GM10248 (cell line): ENCODE measurements around the gene LIN37.

Experiments used
- CTCF ChIA-PET: fragments of 300-600 bp; sonication (Branson Sonifier 250); formaldehyde crosslinking; extraction: SDS; loops from one replicate; lab custom pipeline; 2021; ENCODE audit warnings: antibody characterized with exemption; lab: Yijun Ruan, JAX
- POLR2A ChIA-PET: fragments of 350-650 bp; sonication (Branson Sonifier 250); formaldehyde crosslinking; extraction: SDS; loops from one replicate; lab custom pipeline; 2020; ENCODE audit warnings: antibody characterized with exemption; lab: Yijun Ruan, JAX
- DNase-seq: peaks from one replicate; pipeline ENCODE4 v3.0.0; 2012; ENCODE audit errors: extremely low spot score
- CTCF ChIP-seq: IDR thresholded peaks from 2 replicates; pipeline ENCODE4 v1.5.1; 2012; ENCODE audit warnings: mild to moderate bottlenecking, low read depth; ENCODE audit errors: extremely low read depth, missing control alignments, control extremely low read depth

The LIN37 gene

GRCh38 chr19:35719402-35720162 is 28.8 kb upstream of the LIN37 start:
- no peak for TF ChIP-seq CTCF
- DNase-seq = no peak
- POLR2A ChIA-PET = interaction anchor here (0.6 to 1.9 kb wide), 6 partner anchors 13 to 317 kb away, joined by 3 to 7 read pairs (median 4); partner anchors contain the start of genes IGFLR1 and LIN37
- CTCF ChIA-PET = interaction anchor here (0.8 to 1.6 kb wide), 5 partner anchors 11 to 27 kb away, joined by 3 to 4 read pairs (median 3); no protein-coding TSS in a partner anchor

- no peak for TF ChIP-seq CTCF
- no peak for DNase-seq
- ChIA-PET POLR2A (interaction anchor here (0.9 to 1.9 kb wide), 3 partner anchors 12 to 21 kb away, joined by 3 to 7 read pairs (median 3); no protein-coding TSS in a partner anchor), CTCF (no interaction called here)
Measured at GRCh38 chr19:35720163-35720524, 28.2 kb upstream of the LIN37 start.

- no peak for TF ChIP-seq CTCF
- no peak for DNase-seq
- ChIA-PET CTCF (no interaction called here), POLR2A (interaction anchor here (0.9 to 1.9 kb wide), 3 partner anchors 11 to 20 kb away, joined by 3 to 7 read pairs (median 3); no protein-coding TSS in a partner anchor)
Measured at GRCh38 chr19:35720648-35721047, 27.7 kb upstream of the LIN37 start.

GRCh38 chr19:35721374-35721773 is 27.0 kb upstream of the LIN37 start:
- no peak for TF ChIP-seq CTCF
- no peak for DNase-seq
- ChIA-PET POLR2A (interaction anchor here (0.8 to 1.9 kb wide), 2 partner anchors 13 to 19 kb away, joined by 3 to 7 read pairs; no protein-coding TSS in a partner anchor), CTCF (interaction anchor here (1.1 to 1.3 kb wide), 2 partner anchors 19 to 23 kb away, joined by 3 to 5 read pairs; partner anchors contain the start of gene U2AF1L4)

GRCh38 chr19:35722461-35722860 is 25.9 kb upstream of the LIN37 start:
- POLR2A ChIA-PET = interaction anchor here (1.8 kb wide), 1 partner anchor 18 kb away, joined by 7 read pairs; no protein-coding TSS in a partner anchor
- CTCF ChIA-PET = no interaction called here
- DNase-seq = no peak
- TF ChIP-seq CTCF = no peak

GRCh38 chr19:35722897-35723296 is 25.5 kb upstream of the LIN37 start:
- ChIA-PET CTCF (interaction anchor here (1.0 to 3.0 kb wide), 2 partner anchors 13 to 17 kb away, joined by 3 to 20 read pairs; no protein-coding TSS in a partner anchor), POLR2A (interaction anchor here (0.7 to 1.8 kb wide), 3 partner anchors 11 to 21 kb away, joined by 3 to 15 read pairs (median 7); no protein-coding TSS in a partner anchor)
- no peak for DNase-seq
- no peak for TF ChIP-seq CTCF
